GM23338 (cell line): Measurements from ENCODE around the gene PLSCR4. TPM values are rescaled to one million over a fixed set of nuclear protein-coding genes. Genes with fewer than 3 reads are reported as not detected.

Experiments
- ATAC-seq: fragments of 200-7000 bp; cut with Tn5 transposase; 3 replicates; pipeline ENCODE4 v1.9.1; 2020
- DNase-seq: peaks from one replicate; pipeline ENCODE4 v3.0.0-alpha.2; 2015; ENCODE audit warnings: low spot score
- H2AFZ ChIP-seq: fragments of 200-600 bp; sonication (generic); 2 replicates; pipeline ENCODE4 v1.8.0; 2016; ENCODE audit warnings: antibody characterized with exemption, mild to moderate bottlenecking, moderate library complexity
- H3F3A ChIP-seq: fragments of 200-600 bp; sonication (generic); replicated peaks from 2 replicates; pipeline ENCODE4 v1.8.0; 2017; ENCODE audit warnings: antibody characterized with exemption, mixed run types, low read depth
- H3K27ac ChIP-seq: fragments of 200-600 bp; sonication (generic); 2 replicates; pipeline ENCODE4 v1.6.1; 2016; ENCODE audit warnings: low read depth
- H3K27me3 ChIP-seq: fragments of 200-600 bp; sonication (generic); 2 replicates; pipeline ENCODE4 v1.8.0; 2016; ENCODE audit warnings: mild to moderate bottlenecking, mixed run types, moderate library complexity; ENCODE audit not compliant: insufficient read depth
- H3K36me3 ChIP-seq: fragments of 200-600 bp; sonication (generic); 2 replicates; pipeline ENCODE4 v1.8.0; 2016; ENCODE audit warnings: mild to moderate bottlenecking; ENCODE audit not compliant: insufficient read depth
- H3K4me1 ChIP-seq: fragments of 200-600 bp; sonication (generic); 2 replicates; pipeline ENCODE4 v1.8.0; 2016; ENCODE audit warnings: mild to moderate bottlenecking, moderate library complexity; ENCODE audit not compliant: insufficient read depth
- H3K4me2 ChIP-seq: fragments of 200-600 bp; sonication (generic); 2 replicates; pipeline ENCODE4 v1.7.1; 2017; ENCODE audit warnings: mixed run types
- H3K4me3 ChIP-seq: fragments of 200-600 bp; sonication (generic); 2 replicates; pipeline ENCODE4 v1.6.1; 2016; ENCODE audit warnings: mixed run types
- H3K79me2 ChIP-seq: fragments of 200-600 bp; sonication (generic); replicated peaks from 2 replicates; pipeline ENCODE4 v1.8.0; 2017; ENCODE audit warnings: mild to moderate bottlenecking; ENCODE audit not compliant: insufficient read depth
- H3K9me2 ChIP-seq: fragments of 200-600 bp; sonication (generic); 2 replicates; pipeline ENCODE4 v1.8.0; 2017; ENCODE audit not compliant: insufficient read depth
- H4K20me1 ChIP-seq: fragments of 200-600 bp; sonication (generic); replicated peaks from 2 replicates; pipeline ENCODE4 v1.8.0; 2017; ENCODE audit warnings: mild to moderate bottlenecking; ENCODE audit not compliant: insufficient read depth
- H3K27ac Mint-ChIP-seq: 2 replicates; pipeline ENCODE4 v1.8.0; 2020; ENCODE audit warnings: inconsistent platforms, mild to moderate bottlenecking, moderate library complexity, mixed read lengths
- H3K27me3 Mint-ChIP-seq: 3 replicates; pipeline ENCODE4 v1.8.0; 2022; ENCODE audit warnings: low read depth, mild to moderate bottlenecking, moderate library complexity, mixed read lengths, inconsistent platforms; ENCODE audit not compliant: insufficient read depth, poor library complexity
- H3K36me3 Mint-ChIP-seq: 3 replicates; pipeline ENCODE4 v1.8.0; 2021; ENCODE audit warnings: low read depth, mild to moderate bottlenecking, inconsistent platforms, moderate library complexity, mixed read lengths
- H3K4me1 Mint-ChIP-seq: 3 replicates; pipeline ENCODE4 v1.8.0; 2020; ENCODE audit warnings: mild to moderate bottlenecking, inconsistent platforms, mixed read lengths
- H3K4me3 Mint-ChIP-seq: 3 replicates; pipeline ENCODE4 v1.8.0; 2021; ENCODE audit warnings: moderate library complexity, mild to moderate bottlenecking, inconsistent platforms, mixed read lengths
- H3K9me3 Mint-ChIP-seq: 3 replicates; pipeline ENCODE4 v1.8.0; 2020; ENCODE audit warnings: moderate library complexity, mild to moderate bottlenecking, inconsistent platforms, mixed read lengths
- CTCF ChIP-seq, 2 experiments: fragments of 200-600 bp in 1 of 2; sonication (generic) in 1 of 2; conservative IDR thresholded peaks; 2 replicates each; pipeline versions ENCODE4 v1.5.1 to v1.6.1; 2016 to 2017; ENCODE audit warnings: antibody characterized with exemption in 2 of 2, low read depth in 2 of 2, mild to moderate bottlenecking in 2 of 2, moderate library complexity in 1 of 2
- ETS1 ChIP-seq: IDR thresholded peaks from 2 replicates; pipeline ENCODE4 v1.6.1; 2016; ENCODE audit warnings: antibody characterized with exemption
- EZH2 ChIP-seq: fragments of 200-600 bp; sonication (generic); IDR thresholded peaks from one replicate; pipeline ENCODE4 v1.8.0; 2017; ENCODE audit warnings: antibody characterized with exemption, mild to moderate bottlenecking, low read depth; ENCODE audit not compliant: unreplicated experiment
- EZH2phosphoT487 ChIP-seq: fragments of 200-600 bp; sonication (generic); IDR thresholded peaks from one replicate; pipeline ENCODE4 v1.8.1; 2018; ENCODE audit warnings: antibody characterized with exemption; ENCODE audit not compliant: unreplicated experiment
- JUNB ChIP-seq: IDR thresholded peaks from one replicate; pipeline ENCODE4 v1.6.1; 2016; ENCODE audit warnings: antibody characterized with exemption; ENCODE audit not compliant: unreplicated experiment
- NANOG ChIP-seq: IDR thresholded peaks from 2 replicates; pipeline ENCODE4 v1.6.1; 2016; ENCODE audit warnings: antibody characterized with exemption, borderline replicate concordance
- ZNF462 ChIP-seq: fragments of 250-450 bp; sonication (Bioruptor Pico); IDR thresholded peaks from 2 replicates; pipeline ENCODE4 v1.5.0; 2020; ENCODE audit warnings: mild to moderate bottlenecking, moderate library complexity
- polyA plus RNA-seq: library from polyadenylated mRNA; unstranded; fragments of >200 nt; fragmentation: Nextera tagmentation; extraction: Ambion mirVana; gene quantifications from 2 replicates; pipeline ENCODE4 v1.2.1, GENCODE V29; 2016
- total RNA-seq: library from RNA; depleted of rRNA; stranded (reverse); fragments of >200 nt; shearing (Covaris generic); gene quantifications from 2 replicates; pipeline ENCODE4 v1.2.3, GENCODE V29; 2014

Gene PLSCR4
- total and polyA plus RNA-seq, 2 experiments from 2014 or later, result 1.4 to 5.2 TPM

- TF ChIP-seq EZH2phosphoT487 (no peak), ETS1 (no peak), JUNB (no peak), EZH2 (no peak)
These were observed 27.2 kb downstream of the PLSCR4 start (continued) for GRCh38 chr3:146223401-146224373.

GRCh38 chr3:146222204-146223046, 28.5 kb downstream of the PLSCR4 start:
- Histone ChIP-seq H4K20me1 (no peaks in the 10 kb centered on the region), H3K4me1 (no peaks in the 10 kb centered on the region), H3K4me3 (no peak overlapping the region), H3K27me3 (no peaks in the 10 kb centered on the region), H3K9me2 (no peaks in the 10 kb centered on the region), H3K79me2 (no peaks in the 10 kb centered on the region), H3K4me2 (no peak overlapping the region), H2AFZ (no peak overlapping the region), H3K36me3 (no peaks in the 10 kb centered on the region), H3F3A (no peaks in the 10 kb centered on the region), H3K27ac (no peak overlapping the region)
- no peaks in the 10 kb centered on the region for H3K36me3 Mint-ChIP-seq
- no peaks in the 10 kb centered on the region for H3K9me3 Mint-ChIP-seq
- no peak overlapping the region for H3K4me3 Mint-ChIP-seq
- peak; percentile 92 for ATAC-seq
- peak; percentile 52 for DNase-seq
- H3K27me3 Mint-ChIP-seq, result no peaks in the 10 kb centered on the region
- no peak overlapping the region for H3K27ac Mint-ChIP-seq
- no peak for TF ChIP-seq NANOG
- TF ChIP-seq ZNF462 (CRISPR knock-in tag), result no peak
- peak in 1 of 2 experiments; percentile 70; a peak in 3 of 4 replicates for TF ChIP-seq CTCF (conservative IDR thresholded peaks at IDR 0.05; ENCODE audit: low read depth in 2 of 2)
- H3K4me1 Mint-ChIP-seq, result peaks cover 13% of the 10 kb centered on the region
